ENCODE data around the gene ADAMTS14. TPM values are rescaled to one million over a fixed set of nuclear protein-coding genes. Genes with fewer than 3 reads are reported as not detected.
A peak's percentile ranks its signal among the peaks of the same experiment; 100 is the strongest.
"Not testable (repeated sequence)": the region's sequence is repeated elsewhere in the genome, so short reads cannot be mapped to it uniquely, and the experiment has no call there.

The ADAMTS14 gene
- total RNA-seq, 1 donor from 2014 or later: 2.1 TPM

DNA sequence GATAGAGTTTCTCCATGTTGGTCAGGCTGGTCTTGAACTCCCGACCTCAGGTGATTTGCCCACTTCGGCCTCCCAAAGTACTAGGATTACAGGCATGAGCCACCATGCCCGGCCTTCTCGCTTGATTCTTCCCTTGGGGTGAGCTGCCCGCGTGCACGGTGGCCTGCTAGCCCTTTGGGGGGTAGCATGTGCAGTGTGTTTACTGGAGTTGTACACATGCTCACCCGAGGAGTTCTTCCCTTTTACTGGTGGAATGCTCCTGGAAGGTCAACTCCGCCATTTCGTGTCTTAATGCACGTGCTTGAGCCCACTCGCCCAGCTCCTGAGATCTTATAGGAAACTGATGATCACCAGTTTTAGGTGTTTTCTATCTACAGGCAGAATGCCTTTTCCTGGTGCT lies 17.0 kb upstream of the ADAMTS14 start:
- peak; percentile 15 for DNase-seq (ENCODE audit: low spot score)

DNA sequence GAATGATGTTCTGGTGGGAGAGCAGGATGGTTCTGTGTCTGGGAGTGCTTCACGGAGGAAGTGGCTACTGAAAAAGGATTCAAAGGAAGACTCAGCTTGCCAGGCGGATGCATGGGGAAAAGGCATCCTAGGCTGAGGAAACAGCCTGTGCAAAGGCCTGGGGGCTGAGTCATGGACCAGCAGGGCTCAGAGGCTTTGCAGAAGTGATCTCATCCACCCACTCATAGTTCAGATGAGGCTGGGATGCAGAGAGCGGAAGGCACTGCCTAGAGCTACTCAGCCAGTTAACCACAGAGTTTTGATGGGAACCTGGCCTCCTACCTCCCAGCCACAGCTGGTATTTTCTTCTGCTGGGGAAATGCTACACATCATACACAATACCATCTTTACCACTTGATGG lies 15.8 kb upstream of the ADAMTS14 start:
- DNase-seq (ENCODE audit: low spot score): peak; percentile 30

DNA sequence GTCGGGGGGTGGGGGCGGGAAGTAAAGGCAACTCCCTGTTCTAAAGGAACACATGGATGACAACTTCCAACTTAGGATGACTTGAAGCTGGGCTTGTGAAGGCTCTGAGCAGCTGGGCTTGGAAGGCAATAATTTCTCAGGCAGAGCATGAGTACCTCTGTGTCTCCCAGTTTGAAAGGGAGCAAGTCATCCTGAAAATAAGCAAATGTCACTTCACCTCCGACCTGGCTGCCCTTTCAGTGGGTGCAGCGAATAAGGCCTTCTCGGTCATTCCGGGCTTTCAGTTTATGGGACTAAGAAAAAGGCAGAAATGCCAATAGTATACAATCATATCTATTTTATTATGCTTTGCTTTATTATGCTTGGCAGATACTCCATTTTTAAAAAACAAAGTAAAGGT lies 15.3 kb upstream of the ADAMTS14 start:
- DNase-seq (ENCODE audit: low spot score): peak; percentile 14

DNA sequence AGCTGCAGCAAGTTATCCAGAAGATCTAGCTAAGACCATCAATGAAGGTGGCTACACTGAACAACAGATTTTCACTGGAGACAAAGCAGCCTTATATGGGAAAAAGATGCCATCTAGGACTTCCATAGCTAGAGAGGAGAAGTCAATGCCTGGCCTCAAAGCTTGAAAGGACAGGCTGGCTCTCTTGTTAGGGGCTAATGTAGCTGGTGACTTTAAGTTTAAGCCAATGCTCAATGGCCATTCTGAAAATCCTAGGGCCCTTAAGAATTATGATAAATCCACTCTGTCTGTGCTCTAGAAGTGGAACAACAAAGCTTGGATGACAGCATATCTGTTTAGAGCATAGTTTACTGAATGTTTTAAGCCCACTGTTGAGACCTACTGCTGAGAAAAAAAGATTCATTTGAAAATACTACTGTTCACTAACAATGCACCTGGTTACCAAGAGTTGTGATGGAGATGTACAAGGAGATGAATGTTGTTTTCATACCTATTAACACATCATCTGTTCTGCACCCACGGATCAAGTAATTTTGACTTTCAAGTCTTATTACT lies 13.6 kb upstream of the ADAMTS14 start:
- no peak for DNase-seq (ENCODE audit: low spot score)

DNA sequence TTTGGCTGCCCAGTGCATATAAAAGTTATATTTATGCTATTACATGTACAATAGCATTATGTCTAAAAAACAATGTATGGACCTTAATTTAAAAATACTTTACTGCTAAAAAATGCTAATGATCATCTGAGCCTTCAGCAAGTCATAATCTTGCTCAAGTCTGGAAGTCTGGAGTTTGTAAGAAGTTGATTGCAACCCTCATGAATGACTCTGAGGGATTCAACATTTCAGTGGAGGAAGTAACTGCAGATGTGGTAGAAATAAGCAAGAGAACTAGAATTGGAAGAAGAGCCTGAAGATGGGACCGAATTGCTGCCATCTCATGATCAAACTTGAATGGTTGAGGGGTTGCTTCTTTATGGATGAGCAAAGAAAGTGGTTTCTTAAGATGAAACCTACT lies 13.0 kb upstream of the ADAMTS14 start:
- no peak for DNase-seq (ENCODE audit: low spot score)

DNA sequence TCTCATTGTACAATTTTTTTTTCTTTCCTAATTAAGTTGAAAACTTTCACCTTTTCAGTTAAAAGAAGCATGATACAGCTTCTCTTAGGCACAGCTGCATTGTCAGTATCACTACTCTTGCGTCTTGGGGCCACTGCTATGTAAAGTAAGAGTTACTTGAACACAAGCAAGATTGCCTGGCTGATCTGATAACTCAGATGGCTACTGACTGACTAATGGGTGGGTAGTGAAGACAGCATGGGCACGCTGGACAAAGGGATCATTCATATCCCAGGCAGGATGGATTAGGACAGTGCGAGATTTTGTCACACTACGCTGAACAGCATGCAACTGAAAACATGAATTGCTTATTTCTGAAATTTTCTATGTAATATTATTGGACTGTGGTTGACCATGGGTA lies 11.6 kb upstream of the ADAMTS14 start:
- DNase-seq (ENCODE audit: low spot score): peak; percentile 31

DNA sequence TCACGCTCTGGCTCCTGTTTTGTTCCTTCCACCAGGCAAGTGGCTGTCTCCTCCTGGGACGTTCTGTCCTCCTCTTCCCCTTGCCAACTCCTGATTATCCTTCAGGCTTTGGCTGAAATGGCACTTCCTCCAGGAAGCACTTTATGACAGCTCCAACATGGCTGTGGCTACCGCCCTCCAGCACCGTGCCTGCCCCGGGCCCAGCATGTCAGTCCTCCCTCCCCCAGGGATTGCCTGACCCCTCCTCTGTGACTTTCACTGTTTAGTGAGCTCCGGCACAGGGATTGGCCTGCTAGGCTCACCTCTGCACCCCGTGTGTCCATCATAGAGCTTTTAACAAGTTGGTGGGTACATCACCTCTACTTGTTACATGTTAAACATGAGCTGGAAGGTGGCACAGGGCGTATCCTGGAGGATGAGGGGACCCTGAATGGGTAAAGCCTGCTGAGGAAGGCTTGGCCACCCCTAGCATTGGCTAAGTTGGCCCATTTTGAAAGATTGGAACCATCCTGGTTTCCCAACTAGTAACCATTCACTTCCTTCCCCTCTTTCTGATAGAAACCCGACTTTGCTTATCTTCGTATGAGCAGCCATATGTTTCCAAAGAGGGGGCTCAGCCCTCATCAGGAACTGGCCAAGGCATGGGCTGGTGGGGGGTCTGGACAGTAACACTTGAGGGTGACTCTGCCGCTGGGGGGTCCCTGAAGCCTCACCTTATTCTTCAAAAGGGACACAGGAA lies 10.5 kb upstream of the ADAMTS14 start:
- DNase-seq (ENCODE audit: low spot score): no peak

DNA sequence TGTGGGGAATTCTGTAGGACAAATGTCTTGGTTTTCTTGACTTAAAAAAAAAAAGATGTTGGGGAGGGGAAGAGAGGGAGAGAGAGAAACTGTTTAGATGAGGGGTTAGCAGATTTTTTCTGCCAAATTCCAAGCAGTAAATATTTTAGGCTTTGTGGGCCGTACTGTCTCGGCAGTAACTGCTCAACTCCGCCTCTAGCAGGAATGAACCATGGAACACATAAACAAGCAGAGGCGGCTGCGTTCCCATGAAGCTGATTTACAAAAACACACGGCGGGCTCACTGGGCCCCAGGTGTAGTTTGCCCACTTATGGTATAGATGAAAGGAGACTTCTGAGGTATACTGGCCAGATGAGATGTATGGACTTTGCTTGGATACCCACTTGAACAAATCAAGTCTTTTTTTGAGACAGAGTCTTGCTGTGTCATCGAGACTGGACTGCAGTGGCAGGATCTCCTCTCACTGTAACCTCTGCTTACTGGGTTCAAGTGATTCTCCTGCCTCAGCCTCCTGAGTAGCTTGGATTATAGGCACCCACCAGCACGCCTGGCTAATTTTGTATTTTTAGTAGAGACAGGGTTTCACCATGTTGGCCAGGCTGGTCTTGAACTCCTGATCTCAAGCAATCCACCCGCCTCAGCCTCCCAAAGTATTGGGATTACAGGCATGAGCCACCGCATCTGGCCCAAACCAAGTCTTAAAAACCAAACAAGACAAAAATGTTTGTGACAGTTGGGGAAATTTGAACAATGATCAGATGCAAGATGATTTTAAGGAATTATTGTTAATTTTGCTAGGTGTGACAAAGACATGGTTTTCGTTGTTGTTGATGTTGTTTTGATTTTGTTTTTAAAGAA lies 9.7 kb upstream of the ADAMTS14 start:
- no peak for DNase-seq (ENCODE audit: low spot score)

DNA sequence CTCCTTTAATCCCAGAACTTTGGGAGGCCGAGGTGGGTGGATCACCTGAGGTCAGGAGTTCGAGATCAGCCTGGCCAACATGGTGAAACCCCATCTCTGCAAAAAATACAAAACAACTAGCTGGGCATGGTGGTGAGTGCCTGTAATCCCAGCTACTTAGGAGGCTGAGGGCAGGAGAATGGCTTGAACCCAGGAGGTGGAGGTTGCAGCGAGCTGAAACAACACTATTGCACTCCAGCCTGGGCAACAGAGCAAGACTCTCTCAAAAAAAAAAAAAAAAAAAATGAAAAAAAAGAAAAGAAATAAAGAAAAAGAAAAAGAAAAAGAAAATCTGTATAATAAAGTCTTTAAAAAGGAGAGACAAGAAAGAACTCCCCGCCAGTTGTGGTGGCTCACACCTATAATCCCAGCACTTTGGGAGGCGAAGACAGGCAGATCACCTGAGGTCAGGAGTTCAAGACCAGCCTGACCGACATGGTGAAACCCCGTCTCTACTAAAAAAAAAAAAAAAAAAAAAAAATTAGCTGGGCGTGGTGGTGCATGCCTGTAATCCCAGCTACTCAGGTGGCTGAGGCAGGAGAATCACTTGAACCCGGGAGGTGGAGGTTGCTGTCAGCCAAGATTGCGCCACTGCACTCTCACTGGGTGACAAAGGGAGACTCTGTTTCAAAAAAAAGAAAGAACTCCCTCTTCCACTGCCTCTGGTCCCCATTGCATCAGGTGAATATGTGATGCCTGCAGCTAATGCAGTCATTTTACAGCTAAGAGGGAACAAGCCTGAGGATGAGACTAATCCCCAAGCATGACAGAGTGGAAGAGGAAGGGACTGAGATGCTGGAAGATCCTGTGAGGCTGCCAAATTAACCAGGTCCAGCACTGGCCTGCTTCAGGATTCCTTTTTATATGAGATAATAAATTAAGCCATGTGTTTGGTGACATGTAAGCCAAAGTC lies 8.6 kb upstream of the ADAMTS14 start:
- not testable (repeated sequence) for DNase-seq (ENCODE audit: low spot score)

DNA sequence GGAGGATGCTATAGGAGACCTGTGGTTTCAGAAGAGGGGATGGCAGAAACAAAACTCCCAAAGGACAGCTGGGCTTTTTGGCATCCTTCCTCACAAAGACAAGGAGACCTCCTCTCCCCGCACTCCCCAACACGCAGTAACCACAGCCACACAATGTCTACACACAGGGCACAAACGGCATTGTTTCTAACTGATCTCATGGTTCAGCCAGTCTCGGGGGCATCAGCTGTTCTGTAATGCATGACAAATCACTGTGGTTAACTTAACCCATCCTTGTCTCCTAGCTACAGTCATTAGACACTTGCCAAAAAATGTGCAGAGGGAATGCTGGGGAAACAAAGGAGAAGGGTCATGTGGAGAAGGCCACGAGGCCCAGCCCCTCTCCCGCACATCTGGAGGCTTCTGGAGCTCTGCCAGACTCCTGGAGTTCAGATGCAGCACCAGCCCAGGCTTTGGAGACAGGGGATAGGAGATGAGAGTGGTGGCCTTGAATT lies 7.6 kb upstream of the ADAMTS14 start:
- DNase-seq (ENCODE audit: low spot score): no peak

DNA sequence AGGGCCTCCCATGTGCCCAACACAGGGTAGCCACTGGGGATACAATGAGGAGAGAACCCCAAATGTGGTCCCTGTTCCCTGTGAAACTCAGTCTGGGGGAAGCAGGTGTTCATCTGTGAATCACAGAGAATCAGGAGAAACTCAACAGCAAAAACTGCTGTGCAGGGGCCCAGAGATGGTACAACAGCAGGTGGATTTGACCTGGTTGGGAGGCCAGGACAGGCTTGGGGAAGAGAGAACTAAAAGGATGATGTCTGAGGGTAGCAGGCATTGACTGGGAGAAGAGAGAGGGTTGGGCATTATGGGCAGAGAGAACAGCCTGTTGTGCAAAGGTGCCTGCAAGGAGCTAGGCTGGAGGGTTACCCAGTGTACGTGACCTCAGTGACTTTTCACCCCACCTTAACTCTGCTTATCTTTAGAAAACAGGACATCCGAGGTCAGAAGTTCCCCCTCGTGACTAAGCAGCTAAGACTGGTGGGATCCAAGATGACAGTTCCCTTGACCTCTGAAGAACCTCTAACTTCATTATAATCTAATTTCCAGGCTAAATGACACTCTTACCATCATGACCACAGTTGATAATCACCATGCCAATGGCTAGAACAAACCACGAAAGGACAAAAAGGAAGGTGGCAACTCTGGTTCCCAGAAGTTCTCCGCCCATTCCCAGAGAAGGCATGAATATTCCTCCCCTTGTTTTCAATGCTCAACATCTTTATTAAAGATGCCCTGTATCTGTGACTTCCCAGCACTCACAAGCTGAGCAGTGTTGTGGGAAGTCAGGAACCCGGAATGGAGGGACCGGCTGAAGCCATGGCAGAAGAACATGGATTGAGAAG lies 5.1 kb upstream of the ADAMTS14 start:
- no peak for DNase-seq (ENCODE audit: low spot score)

DNA sequence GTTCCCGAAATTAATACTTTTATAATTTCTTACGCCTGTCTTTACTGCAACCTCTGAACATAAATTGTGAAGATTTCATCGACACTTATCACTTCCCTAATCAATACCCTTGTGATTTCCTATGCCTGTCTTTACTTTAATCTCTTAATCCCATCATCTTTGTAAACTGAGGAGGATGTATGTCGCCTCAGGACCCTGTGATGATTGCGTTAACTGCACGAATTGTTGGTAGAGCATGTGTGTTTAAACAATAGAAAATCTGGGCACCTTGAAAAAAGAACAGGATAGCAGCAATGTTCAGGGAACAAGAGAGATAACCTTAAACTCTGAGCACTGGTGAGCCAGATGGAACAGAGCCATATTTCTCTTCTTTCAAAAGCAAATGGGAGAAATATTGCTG lies 4.5 kb upstream of the ADAMTS14 start:
- DNase-seq (ENCODE audit: low spot score): not testable (repeated sequence)

DNA sequence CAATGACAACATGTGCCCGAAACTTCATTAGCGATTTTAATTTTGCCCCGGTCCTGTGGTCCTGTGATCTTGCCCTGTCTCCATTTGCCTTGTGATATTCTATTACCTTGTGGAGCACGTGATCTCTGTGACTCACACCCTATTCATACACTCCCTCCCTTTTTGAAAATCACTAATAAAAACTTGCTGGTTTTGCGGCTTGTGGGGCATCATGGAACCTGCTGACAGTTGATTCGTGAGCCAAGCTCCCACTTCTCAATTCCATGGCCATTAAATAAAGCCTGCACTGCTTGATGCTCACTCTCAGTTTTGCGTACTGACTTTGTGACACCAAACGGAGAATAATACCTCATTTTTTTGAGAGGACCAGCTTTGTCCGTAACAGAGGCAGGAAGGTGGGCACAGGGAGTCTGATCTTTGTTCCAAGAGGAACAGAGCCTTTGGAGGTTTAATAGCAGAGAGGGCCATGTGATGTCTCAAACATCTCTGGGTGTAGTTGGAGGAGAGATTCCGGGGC lies 3.8 kb upstream of the ADAMTS14 start:
- DNase-seq (ENCODE audit: low spot score): no peak

DNA sequence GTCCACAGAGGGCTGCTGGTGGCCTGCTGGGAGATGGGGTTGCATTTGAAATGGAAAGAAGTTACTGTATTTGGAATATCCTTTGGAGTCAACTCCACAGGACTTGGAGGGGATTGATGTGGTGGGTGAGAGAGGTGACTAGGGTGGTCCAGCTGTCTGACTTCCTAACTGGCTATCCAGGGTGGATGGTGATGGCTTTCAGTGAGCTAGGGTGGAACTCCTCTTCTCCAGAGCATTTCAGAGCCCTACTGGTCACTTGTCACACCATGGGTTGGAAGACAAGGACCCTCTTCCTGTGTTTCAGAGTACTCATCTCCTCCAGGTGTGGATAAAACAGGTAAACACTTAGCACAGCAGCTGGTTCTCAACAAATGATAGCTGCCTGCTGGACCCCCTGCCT lies 3.3 kb upstream of the ADAMTS14 start:
- DNase-seq (ENCODE audit: low spot score): no peak

DNA sequence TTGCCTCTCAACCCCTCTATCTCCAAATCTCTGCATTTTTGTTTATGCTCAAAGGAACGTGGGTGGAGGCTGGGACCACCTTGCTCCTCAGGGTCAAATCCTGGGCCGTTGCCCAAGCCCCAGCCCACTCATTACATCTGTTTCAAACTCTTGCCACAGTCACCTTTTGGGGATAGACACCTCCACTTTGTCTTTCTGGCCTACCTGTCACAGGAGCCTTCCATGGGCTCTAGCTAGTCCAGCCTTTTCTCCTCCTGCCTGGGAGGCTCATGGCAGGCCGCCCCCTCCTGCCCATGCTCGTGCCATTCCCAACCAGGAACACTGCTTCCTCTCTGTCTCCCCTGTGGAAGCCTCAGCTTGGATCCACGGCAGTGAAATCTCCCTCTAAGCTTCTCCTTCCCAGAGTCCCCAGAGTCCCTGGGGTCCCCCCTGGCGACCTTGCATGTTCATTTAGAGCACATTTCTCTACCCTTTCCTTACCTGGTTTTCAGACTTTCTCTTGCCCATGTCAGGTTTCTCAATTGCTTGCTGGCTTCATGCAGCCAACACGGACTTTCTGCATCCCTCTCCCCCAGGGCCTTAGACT lies 2.5 kb upstream of the ADAMTS14 start:
- no peak for DNase-seq (ENCODE audit: low spot score)

DNA sequence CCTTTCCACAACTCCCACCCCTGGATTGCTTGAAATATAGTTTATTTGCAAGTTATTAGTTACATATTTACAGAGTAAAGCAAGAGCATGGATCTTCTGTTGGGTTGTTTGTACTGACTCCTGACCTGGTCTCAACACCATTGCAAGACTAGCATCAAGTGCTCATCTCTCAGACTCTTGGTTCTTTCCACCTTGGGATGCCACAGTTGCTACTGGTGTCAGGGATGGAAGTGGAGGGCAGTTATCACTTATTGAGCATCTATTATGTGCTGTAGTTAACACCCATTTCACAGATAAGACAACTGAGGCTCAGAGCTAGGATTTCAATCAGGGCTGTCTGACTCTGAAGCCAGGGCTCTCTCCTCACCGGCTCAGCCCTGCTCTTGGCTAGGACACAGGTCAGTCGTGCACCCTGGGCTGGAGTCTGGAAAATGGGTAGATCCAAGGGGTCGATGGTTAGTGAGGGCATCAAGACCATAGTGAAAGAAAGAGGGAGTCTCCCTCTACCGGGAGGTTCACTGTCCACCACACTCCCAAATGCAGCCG lies 614 bp upstream of the ADAMTS14 start:
- DNase-seq (ENCODE audit: low spot score): no peak

DNA sequence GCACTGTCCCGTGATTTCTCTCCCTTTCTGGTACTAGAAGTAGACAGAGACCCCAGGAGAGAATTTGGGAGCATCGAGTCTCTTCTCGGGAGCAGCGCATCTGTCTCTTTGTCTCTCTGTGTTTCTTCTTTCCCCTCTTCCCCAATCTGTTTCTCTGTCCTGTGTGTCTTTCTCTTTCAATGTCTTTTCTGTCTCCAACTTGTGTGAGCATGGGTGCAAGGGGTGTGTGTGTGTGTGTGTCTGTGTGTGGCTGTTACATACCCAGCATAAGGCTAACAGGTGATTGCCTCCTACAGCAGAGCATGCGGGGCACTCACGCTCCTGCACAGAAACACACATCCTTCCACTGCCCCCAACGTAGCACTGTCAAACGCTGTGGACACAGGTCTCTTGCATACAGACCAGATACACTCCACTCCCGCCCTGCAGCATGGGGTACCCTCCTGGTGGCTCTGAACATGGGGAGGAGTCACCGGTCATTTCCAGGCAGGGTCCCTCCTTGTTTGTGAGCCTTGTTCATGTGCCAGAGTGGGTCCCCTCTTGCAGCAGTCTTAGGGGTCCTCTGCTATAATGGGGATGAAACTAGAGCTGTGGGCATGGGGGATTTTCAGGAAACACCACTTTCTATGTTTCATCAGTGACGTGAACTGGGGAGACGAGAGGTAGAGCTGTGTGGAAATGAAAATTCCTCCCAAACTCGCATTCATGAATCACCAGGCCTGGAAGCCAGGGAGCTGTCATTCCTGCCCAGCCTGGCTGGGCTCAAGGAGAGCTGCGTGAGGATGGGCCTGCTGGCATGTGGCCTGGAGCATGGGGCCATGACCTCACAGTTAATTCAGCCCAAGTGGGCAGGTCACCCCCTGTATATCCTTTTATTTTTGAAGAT lies 980 bp downstream of the ADAMTS14 start:
- no peak for DNase-seq (ENCODE audit: low spot score)

DNA sequence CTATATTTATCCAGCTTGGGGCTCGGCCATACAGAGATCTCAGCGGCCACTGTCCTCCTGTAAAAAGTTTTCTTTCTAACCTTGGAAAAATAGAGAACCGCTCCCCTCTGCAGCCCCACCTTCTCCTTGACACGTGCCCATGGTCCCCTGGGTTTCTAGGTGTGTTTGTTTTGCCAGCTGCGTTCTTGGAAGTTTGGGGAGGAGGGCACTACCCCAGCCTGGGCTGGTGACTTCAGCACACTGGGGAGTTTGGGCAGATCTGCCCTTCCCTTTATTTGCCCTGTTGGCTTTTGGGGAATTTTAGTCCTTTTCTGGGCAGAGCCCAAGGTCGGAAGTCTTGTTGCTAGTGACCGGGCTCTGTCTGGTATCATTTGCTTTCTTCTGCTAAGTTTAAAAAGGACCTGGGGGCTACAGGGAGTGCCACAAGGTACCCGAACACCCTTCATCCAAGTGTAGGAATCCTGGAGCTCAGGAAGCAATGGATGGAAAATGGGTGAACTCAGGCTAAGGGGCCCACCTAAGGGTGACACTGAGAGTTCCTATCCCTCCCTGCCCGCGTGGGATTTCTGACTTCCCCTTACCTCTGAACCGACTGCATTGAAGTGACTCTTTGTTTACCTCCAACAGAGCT lies 1.7 kb downstream of the ADAMTS14 start:
- DNase-seq (ENCODE audit: low spot score): no peak

All from ureter (tissue), 1 donor.